Measurements from ENCODE around the gene NHP2. TPM values are rescaled to one million over a fixed set of nuclear protein-coding genes. Genes with fewer than 3 reads are reported as not detected.

The NHP2 gene
- total and polyA plus RNA-seq, 9 of the 15 experiments (the other 6 are each of a cell fraction or from before 2014, with no cell fraction given), result 52.8 to 622 (median 144) TPM

- 0 out of 4 replicates have a peak, but pooled peaks of 1 of the 2 experiments have one; percentile 49 for TF ChIP-seq BCLAF1 (IDR thresholded peaks at IDR 0.05; ENCODE audit: borderline replicate concordance in 1 of 2, control insufficient read depth in 1 of 2, low read depth in 2 of 2, low read length in 1 of 2)
- TF ChIP-seq ZNF77 (CRISPR knock-in tag; IDR thresholded peaks at IDR 0.05), result no peak
- TF ChIP-seq PHF8 (IDR thresholded peaks at IDR 0.05; ENCODE audit: borderline replicate concordance, low read length), result peak; percentile 48; the same call in 1 of the 2 replicates
- peak; percentile 52; the same call in 1 of the 2 replicates for TF ChIP-seq MGA (IDR thresholded peaks at IDR 0.05)
- TF ChIP-seq NR3C1 (CRISPR knock-in tag; IDR thresholded peaks at IDR 0.05), result no peak
- no peak for TF ChIP-seq MLLT1 (IDR thresholded peaks at IDR 0.05)
- TF ChIP-seq CBX1 (IDR thresholded peaks at IDR 0.05; ENCODE audit: low read depth), result peak; percentile 71; the same call in 1 of the 2 replicates
- TF ChIP-seq ZNF197 (CRISPR knock-in tag; IDR thresholded peaks at IDR 0.05; ENCODE audit: low read depth), result peak; percentile 34; the same call in 1 of the 2 replicates
- peak; percentile 42; the same call in 1 of the 2 replicates for TF ChIP-seq POLR2A (conservative IDR thresholded peaks at IDR 0.05)
- TF ChIP-seq SIN3A (IDR thresholded peaks at IDR 0.05; ENCODE audit: borderline replicate concordance in 2 of 2, control insufficient read depth in 1 of 2, low read depth in 2 of 2, low read length in 2 of 2), result peak in 1 of 2 experiments; percentile 33; a peak in 2 of 4 replicates
These were observed 40.4 kb downstream of the NHP2 start, which contains the start of gene N4BP3 (continued) for GRCh38 chr5:178113141-178113787.

Measured in K562 (cell line).